22Rv1 (cell line): ENCODE results near the gene PLPP6.
A peak's percentile ranks its signal among the peaks of the same experiment; 100 is the strongest.

Experiments
- H3K27ac ChIP-seq: fragments of 450-650 bp; 2 replicates; pipeline ENCODE4 v1.5.1; 2017
- CTCF ChIP-seq: fragments of 450-650 bp; IDR thresholded peaks from 2 replicates; pipeline ENCODE4 v1.5.1; 2017; ENCODE audit warnings: mild to moderate bottlenecking
- ZFX ChIP-seq: fragments of 450-650 bp; IDR thresholded peaks from 2 replicates; pipeline ENCODE4 v1.6.1; 2017; ENCODE audit warnings: antibody characterized with exemption, borderline replicate concordance

Gene PLPP6

GRCh38 chr9:4670591-4670990 is 8.5 kb downstream of the PLPP6 start:
- no peak for TF ChIP-seq ZFX
- TF ChIP-seq CTCF, result no peak
- H3K27ac ChIP-seq, result no peak overlapping the region

DNA sequence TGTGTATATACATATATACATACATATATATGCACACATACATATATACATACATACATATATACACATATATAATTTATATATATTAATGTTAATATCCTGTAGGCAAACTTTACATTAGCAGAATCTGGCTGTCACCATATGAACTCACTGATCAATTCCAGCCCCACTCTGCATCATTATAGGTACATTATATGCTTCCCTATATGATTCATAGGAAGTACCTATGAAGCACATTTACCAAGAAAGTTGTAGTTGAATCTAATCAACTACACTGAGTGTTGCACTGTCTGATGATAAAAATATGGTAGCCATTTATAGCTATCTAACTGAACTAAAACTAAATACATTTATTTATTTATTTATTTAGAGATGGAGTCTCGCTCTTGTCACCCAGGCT is 9.6 kb downstream of the PLPP6 start:
- no peak for TF ChIP-seq ZFX
- TF ChIP-seq CTCF, result no peak
- H3K27ac ChIP-seq, result no peak overlapping the region

DNA sequence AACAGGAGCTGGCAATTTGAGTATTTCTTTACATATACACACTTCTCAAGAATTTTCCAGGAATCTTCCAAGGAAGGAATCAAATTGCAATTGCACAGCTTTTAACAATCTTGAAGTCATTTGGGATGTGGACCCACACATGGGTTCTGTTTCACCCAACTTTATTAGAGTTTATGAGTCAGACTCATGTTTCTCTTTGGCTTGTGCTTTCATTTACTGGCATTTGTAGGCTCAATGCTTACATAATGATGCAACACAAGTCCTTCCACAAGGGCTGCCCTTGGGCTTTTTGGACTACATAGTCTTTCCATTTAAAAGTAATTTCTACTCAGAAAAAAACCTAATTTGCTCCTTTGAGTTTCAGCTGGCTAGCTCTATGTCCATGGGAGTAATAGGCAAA is 12.7 kb downstream of the PLPP6 start:
- no peak overlapping the region for H3K27ac ChIP-seq
- no peak for TF ChIP-seq ZFX
- TF ChIP-seq CTCF, result no peak

DNA sequence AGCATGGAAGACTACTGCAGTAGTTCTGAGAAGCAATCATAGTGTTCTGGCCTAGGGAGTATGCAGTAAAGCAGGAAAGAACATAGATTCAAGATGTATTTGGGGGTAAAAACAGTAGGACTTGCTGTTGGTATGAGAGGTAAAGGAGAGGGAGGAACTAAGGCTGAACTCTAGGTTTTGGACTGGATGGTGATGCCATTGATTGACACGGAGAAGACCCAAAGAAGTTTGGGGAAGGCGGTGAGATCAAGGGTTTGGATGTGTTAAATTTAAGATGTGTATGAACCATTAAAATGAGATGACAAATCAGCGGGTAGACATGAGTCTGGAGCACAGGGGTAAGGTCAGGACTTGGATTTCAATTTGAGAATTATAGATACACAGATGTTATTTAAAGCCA is 15.3 kb downstream of the PLPP6 start:
- peak overlapping the region; percentile 99 for H3K27ac ChIP-seq
- TF ChIP-seq CTCF, result no peak
- no peak for TF ChIP-seq ZFX

DNA sequence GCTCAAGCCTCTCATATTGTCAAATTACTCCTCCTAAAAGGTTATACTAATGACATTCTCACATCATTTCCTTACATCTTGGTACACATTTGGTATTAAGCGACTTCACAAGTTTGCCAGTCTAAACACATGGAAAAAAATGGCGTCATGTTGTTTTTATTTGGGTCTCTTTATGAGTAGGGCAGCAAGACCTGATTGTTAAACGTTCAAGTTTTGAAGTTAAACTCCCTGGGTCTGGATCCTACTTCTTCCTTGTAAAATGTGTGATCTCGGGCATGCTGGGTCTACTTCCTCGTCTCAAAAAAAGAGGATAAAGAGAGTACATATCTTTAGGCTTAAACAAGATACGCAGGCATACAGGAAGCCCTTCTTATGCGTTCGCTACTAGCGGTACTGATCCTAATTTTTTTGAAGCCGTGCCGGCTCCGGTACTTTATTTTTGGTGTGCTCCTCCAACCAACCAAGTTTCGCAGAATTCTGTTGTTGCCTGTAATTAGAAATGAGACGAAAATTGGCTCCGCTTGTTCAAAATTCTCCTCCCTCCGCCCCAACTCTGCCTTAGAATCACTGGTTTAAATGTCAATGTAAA is 16.7 kb downstream of the PLPP6 start:
- TF ChIP-seq ZFX (no peak), CTCF (no peak)
- peak overlapping the region; percentile 99 for H3K27ac ChIP-seq

- no peak for TF ChIP-seq ZFX
- peak; percentile 71 for TF ChIP-seq CTCF
Observed at GRCh38 chr9:4679268-4680172, 17.4 kb downstream of the PLPP6 start, which contains the start of gene CDC37L1. CDC37L1 (plus strand) TSS chr9:4679569; CDS start chr9:4679768, 199 bp downstream.

GRCh38 chr9:4680173-4680525 is 18.1 kb downstream of the PLPP6 start:
- TF ChIP-seq CTCF (no peak), ZFX (no peak)
- H3K27ac ChIP-seq, result peak overlapping the region; percentile 99

More at GRCh38 chr9:4679268-4680172, 17.4 kb downstream of the PLPP6 start, which contains the start of gene CDC37L1:
- peak within 1 kb of the TSS; percentile 99 for H3K27ac ChIP-seq
